NCI-H69 (cell line): ENCODE measurements around the gene ZNF541.

Source experiments
- DNase-seq: peaks from one replicate; lab custom pipeline; 2025; lab: John Stamatoyannopoulos, UW

ZNF541 gene

GRCh38 chr19:47573071-47574026 lies at the start of gene ZNF541:
Gene ZNF541, minus strand, starts transcription at chr19:47573148. Its CDS starts 17,292 bp downstream, at chr19:47555856.
- no peak for DNase-seq

- DNase-seq = no peak
These were observed 46.8 kb upstream of the ZNF541 start for GRCh38 chr19:47619763-47620162.

GRCh38 chr19:47618771-47619170 lies 45.8 kb upstream of the ZNF541 start:
- DNase-seq = no peak

GRCh38 chr19:47615714-47616113 lies 42.8 kb upstream of the ZNF541 start:
- DNase-seq = no peak

- no peak for DNase-seq
These were observed 42.3 kb upstream of the ZNF541 start for GRCh38 chr19:47615230-47615629.

GRCh38 chr19:47614559-47614958 lies 41.6 kb upstream of the ZNF541 start:
- DNase-seq = no peak

GRCh38 chr19:47614021-47614295 lies 41.0 kb upstream of the ZNF541 start:
- DNase-seq = no peak

GRCh38 chr19:47613165-47614020 lies 40.4 kb upstream of the ZNF541 start:
- DNase-seq = peak; percentile 57

- no peak for DNase-seq
These were observed 38.0 kb upstream of the ZNF541 start for GRCh38 chr19:47610902-47611301.

GRCh38 chr19:47609906-47610894 lies 37.3 kb upstream of the ZNF541 start:
- DNase-seq = peak; percentile 63

GRCh38 chr19:47608969-47609905 lies 36.3 kb upstream of the ZNF541 start, which contains the start of gene BICRA:
Gene BICRA, plus strand, starts transcription at chr19:47609134. Its CDS starts 64,441 bp downstream, at chr19:47673575.
- peak; percentile 90 for DNase-seq

- DNase-seq = peak; percentile 97
These were observed 35.3 kb upstream of the ZNF541 start for GRCh38 chr19:47608074-47608918.

- DNase-seq = no peak
These were observed 34.7 kb upstream of the ZNF541 start for GRCh38 chr19:47607564-47608073.

GRCh38 chr19:47603706-47604565 lies 31.0 kb upstream of the ZNF541 start:
- DNase-seq = no peak

- DNase-seq = no peak
These were observed 28.4 kb upstream of the ZNF541 start for GRCh38 chr19:47601180-47601904.

GRCh38 chr19:47600246-47601179 lies 27.6 kb upstream of the ZNF541 start:
- peak; percentile 100 for DNase-seq
